ENCODE data around the gene CFAP251.

CFAP251 gene

GRCh38 chr12:121908702-121909101 lies 9.7 kb upstream of the CFAP251 start:
- Histone ChIP-seq H3K9ac (no peak overlapping the region), H3K27ac (no peak overlapping the region), H3K4me3 (ENCODE audit: low read depth, low read length) (no peak overlapping the region), H3K4me2 (ENCODE audit: low read length) (no peak overlapping the region), H3K9me3 (ENCODE audit: control insufficient read depth, low read length) (no peaks in the 10 kb centered on the region), H3K4me1 (no peaks in the 10 kb centered on the region), H3K79me2 (peaks cover 3% of the 10 kb centered on the region), H2AFZ (no peak overlapping the region), H3K27me3 (ENCODE audit: control insufficient read depth, insufficient read depth, low read length) (no peaks in the 10 kb centered on the region), H3K36me3 (ENCODE audit: control insufficient read depth, insufficient read depth, low read length) (no peaks in the 10 kb centered on the region)
- no peak for TF ChIP-seq CTCF (IDR thresholded peaks at IDR 0.05)

- H3K4me1 ChIP-seq: no peaks in the 10 kb centered on the region
- no peak overlapping the region for H3K4me2 ChIP-seq (ENCODE audit: low read length)
- H3K4me3 ChIP-seq (ENCODE audit: low read depth, low read length): no peak overlapping the region
- H3K9ac ChIP-seq: no peak overlapping the region
- H3K36me3 ChIP-seq (ENCODE audit: control insufficient read depth, insufficient read depth, low read length): no peaks in the 10 kb centered on the region
- H3K27me3 ChIP-seq (ENCODE audit: control insufficient read depth, insufficient read depth, low read length): no peaks in the 10 kb centered on the region
- H2AFZ ChIP-seq: no peak overlapping the region
- TF ChIP-seq CTCF (IDR thresholded peaks at IDR 0.05): no peak
- H3K9me3 ChIP-seq (ENCODE audit: control insufficient read depth, low read length): no peaks in the 10 kb centered on the region
- H3K27ac ChIP-seq: no peak overlapping the region
- no peaks in the 10 kb centered on the region for H3K79me2 ChIP-seq
These were observed 6.4 kb upstream of the CFAP251 start for GRCh38 chr12:121911824-121912585.

- Histone ChIP-seq H3K27me3 (ENCODE audit: control insufficient read depth, insufficient read depth, low read length) (no peaks in the 10 kb centered on the region), H3K9me3 (ENCODE audit: control insufficient read depth, low read length) (no peaks in the 10 kb centered on the region), H3K36me3 (ENCODE audit: control insufficient read depth, insufficient read depth, low read length) (no peaks in the 10 kb centered on the region), H3K27ac (no peak overlapping the region), H3K4me1 (no peaks in the 10 kb centered on the region), H2AFZ (no peak overlapping the region), H3K4me2 (ENCODE audit: low read length) (no peak overlapping the region), H3K79me2 (no peaks in the 10 kb centered on the region), H3K4me3 (ENCODE audit: low read depth, low read length) (no peak overlapping the region), H3K9ac (no peak overlapping the region)
- TF ChIP-seq CTCF (IDR thresholded peaks at IDR 0.05): no peak
These were observed 2.5 kb upstream of the CFAP251 start for GRCh38 chr12:121915841-121916321.

- no peaks in the 10 kb centered on the region for H3K9me3 ChIP-seq (ENCODE audit: control insufficient read depth, low read length)
- no peaks in the 10 kb centered on the region for H3K36me3 ChIP-seq (ENCODE audit: control insufficient read depth, insufficient read depth, low read length)
- H3K4me1 ChIP-seq: no peaks in the 10 kb centered on the region
- TF ChIP-seq CTCF (IDR thresholded peaks at IDR 0.05): no peak
- no peak overlapping the region for H3K4me2 ChIP-seq (ENCODE audit: low read length)
- no peak overlapping the region for H3K27ac ChIP-seq
- H3K27me3 ChIP-seq (ENCODE audit: control insufficient read depth, insufficient read depth, low read length): no peaks in the 10 kb centered on the region
- H3K9ac ChIP-seq: no peak overlapping the region
- H3K79me2 ChIP-seq: no peaks in the 10 kb centered on the region
- no peak overlapping the region for H3K4me3 ChIP-seq (ENCODE audit: low read depth, low read length)
- H2AFZ ChIP-seq: no peak overlapping the region
These were observed 1.7 kb upstream of the CFAP251 start for GRCh38 chr12:121916719-121917118.

GRCh38 chr12:121918679-121919038 lies 267 bp downstream of the CFAP251 start:
- no peaks in the 10 kb centered on the region for H3K79me2 ChIP-seq
- no peak for TF ChIP-seq CTCF (IDR thresholded peaks at IDR 0.05)
- no peaks in the 10 kb centered on the region for H3K4me1 ChIP-seq
- peak overlapping the region; percentile 53 for H3K27ac ChIP-seq
- no peaks in the 10 kb centered on the region for H3K9me3 ChIP-seq (ENCODE audit: control insufficient read depth, low read length)
- H3K36me3 ChIP-seq (ENCODE audit: control insufficient read depth, insufficient read depth, low read length): no peaks in the 10 kb centered on the region
- H3K9ac ChIP-seq: no peak overlapping the region
- peak overlapping the region; percentile 95 for H3K4me2 ChIP-seq (ENCODE audit: low read length)
- peak overlapping the region; percentile 96 for H2AFZ ChIP-seq
- H3K4me3 ChIP-seq (ENCODE audit: low read depth, low read length): peak overlapping the region; percentile 83
- no peaks in the 10 kb centered on the region for H3K27me3 ChIP-seq (ENCODE audit: control insufficient read depth, insufficient read depth, low read length)
